ENCODE data around the gene FXR1. TPM values are rescaled to one million over a fixed set of nuclear protein-coding genes. Genes with fewer than 3 reads are reported as not detected.
"Not testable (repeated sequence)": the region's sequence is repeated elsewhere in the genome, so short reads cannot be mapped to it uniquely, and the experiment has no call there.

FXR1 gene
- total RNA-seq (211 TPM), polyA plus RNA-seq (104 TPM)

- peak; percentile 82 for DNase-seq (ENCODE audit: extremely low spot score)
- peak within 1 kb of the TSS; percentile 88 for H3K4me3 ChIP-seq (ENCODE audit: low read depth, low read length)
- peak within 1 kb of the TSS; percentile 96 for H3K27ac ChIP-seq (ENCODE audit: low read depth)
- H3K36me3 ChIP-seq (ENCODE audit: insufficient read depth) = no peaks in the 10 kb centered on the region
- H3K4me1 ChIP-seq (ENCODE audit: insufficient read depth) = no peaks in the 10 kb centered on the region
- under 1% methylated on average over 68 of the region's 68 CpGs for WGBS
Measured at GRCh38 chr3:180912304-180913296, at the start of gene FXR1. FXR1 (plus strand) TSS chr3:180912670; CDS start chr3:180912686, 16 bp downstream.

DNA sequence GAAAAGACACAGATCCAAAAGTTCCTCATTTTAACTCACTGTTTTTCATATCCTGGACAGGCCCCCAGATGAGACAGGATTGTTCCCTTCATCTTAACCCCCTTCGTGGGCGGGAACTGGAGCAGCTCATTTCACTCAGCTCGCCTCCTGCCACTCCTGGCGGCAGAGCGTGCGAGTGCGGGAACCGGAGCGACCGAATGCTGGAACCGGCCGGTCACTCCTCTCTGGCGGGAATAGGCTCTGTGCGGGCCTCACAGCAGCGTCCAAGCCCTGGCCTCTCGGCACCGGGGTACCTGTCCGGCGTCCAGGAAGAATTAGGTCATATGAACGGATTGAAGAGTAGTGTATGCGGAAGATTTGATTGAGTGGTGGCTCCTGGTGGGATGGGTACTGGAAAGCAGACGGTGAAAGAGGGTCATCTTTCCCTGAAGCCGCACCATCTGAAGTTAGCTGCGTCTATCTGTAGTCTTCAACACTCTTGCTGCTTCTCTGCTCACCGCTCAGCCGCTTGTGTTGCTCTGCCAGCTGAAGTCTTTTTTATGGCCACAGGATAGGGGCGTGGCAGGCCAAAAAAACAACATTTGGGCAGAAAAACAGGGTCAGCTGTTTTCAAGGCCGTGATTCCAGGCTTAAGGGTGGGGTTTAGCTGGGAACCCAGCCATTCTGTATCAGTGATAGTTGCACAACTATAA lies 42.3 kb upstream of the FXR1 start:
- Histone ChIP-seq H3K27ac (ENCODE audit: low read depth) (no peak overlapping the region), H3K36me3 (ENCODE audit: insufficient read depth) (no peaks in the 10 kb centered on the region), H3K4me1 (ENCODE audit: insufficient read depth) (no peaks in the 10 kb centered on the region), H3K4me3 (ENCODE audit: low read depth, low read length) (peak overlapping the region; percentile 43)
- DNase-seq (ENCODE audit: extremely low spot score) = no peak
- 8% methylated on average over 28 of the region's 28 CpGs for WGBS

GRCh38 chr3:180871901-180872300 lies 40.6 kb upstream of the FXR1 start:
- Histone ChIP-seq H3K4me3 (ENCODE audit: low read depth, low read length) (no peak overlapping the region), H3K4me1 (ENCODE audit: insufficient read depth) (no peaks in the 10 kb centered on the region), H3K27ac (ENCODE audit: low read depth) (no peak overlapping the region), H3K36me3 (ENCODE audit: insufficient read depth) (no peaks in the 10 kb centered on the region)
- no peak for DNase-seq (ENCODE audit: extremely low spot score)
- 14% methylated on average over 3 of the region's 3 CpGs for WGBS

DNA sequence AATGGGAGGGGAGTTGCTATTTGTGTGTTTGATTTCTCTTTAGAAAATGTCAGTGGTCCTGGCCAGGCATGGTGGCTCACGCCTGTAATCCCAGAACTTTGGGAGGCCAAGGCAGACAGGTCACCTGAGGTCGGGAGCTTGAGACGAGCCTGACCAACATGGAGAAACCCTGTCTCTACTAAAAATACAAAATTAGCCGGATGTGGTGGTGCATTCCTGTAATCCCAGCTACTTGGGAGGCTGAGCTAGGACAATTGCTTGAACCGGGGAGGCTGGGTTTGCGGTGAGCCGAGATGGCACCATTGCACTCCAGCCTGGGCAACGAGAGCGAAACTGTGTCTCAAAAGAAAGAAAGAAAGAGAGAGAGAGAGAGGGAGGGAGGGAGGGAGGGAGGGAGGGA lies 40.0 kb upstream of the FXR1 start:
- not testable (repeated sequence) for H3K36me3 ChIP-seq (ENCODE audit: insufficient read depth); DNase-seq (ENCODE audit: extremely low spot score); H3K4me3 ChIP-seq (ENCODE audit: low read depth, low read length); H3K4me1 ChIP-seq (ENCODE audit: insufficient read depth); H3K27ac ChIP-seq (ENCODE audit: low read depth)
- 84% methylated on average over 9 of the region's 9 CpGs for WGBS

DNA sequence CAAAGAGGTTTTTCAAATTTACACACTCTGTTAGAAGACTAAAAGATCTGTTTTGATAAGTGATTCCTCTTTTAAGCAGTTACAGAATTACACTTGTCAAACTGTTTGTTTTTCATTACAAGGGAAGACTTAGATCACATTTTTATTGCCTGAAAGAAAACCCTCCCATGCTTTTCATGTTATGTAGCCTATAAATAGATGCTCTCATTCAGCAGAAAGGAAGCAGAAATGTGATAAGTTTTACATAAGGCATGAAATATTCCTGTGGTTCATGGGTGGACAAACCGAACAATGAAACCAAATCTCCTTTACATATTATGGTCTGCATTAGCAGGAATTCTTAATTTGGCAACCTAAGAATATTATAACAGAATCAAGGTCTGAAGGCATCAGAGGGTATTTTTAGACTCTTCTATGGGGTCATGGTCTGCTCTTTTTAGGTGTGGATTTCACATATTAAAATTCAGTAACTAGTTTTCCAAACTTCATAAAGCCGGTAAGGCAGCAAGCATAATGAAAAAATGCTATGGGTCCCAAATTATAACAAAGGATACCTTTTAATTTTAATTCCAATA lies 37.3 kb upstream of the FXR1 start:
- H3K36me3 ChIP-seq (ENCODE audit: insufficient read depth) = no peaks in the 10 kb centered on the region
- H3K27ac ChIP-seq (ENCODE audit: low read depth) = no peak overlapping the region
- no peak for DNase-seq (ENCODE audit: extremely low spot score)
- whole genome bisulfite sequencing = 56% methylated on average over 2 of the region's 2 CpGs
- H3K4me3 ChIP-seq (ENCODE audit: low read depth, low read length) = no peak overlapping the region
- no peaks in the 10 kb centered on the region for H3K4me1 ChIP-seq (ENCODE audit: insufficient read depth)

GRCh38 chr3:180881065-180881801 lies 31.2 kb upstream of the FXR1 start:
- WGBS = 86% methylated on average over 15 of the region's 15 CpGs
- Histone ChIP-seq H3K27ac (ENCODE audit: low read depth) (no peak overlapping the region), H3K4me1 (ENCODE audit: insufficient read depth) (no peaks in the 10 kb centered on the region), H3K4me3 (ENCODE audit: low read depth, low read length) (no peak overlapping the region), H3K36me3 (ENCODE audit: insufficient read depth) (no peaks in the 10 kb centered on the region)
- no peak for DNase-seq (ENCODE audit: extremely low spot score)

GRCh38 chr3:180882115-180882514 lies 30.4 kb upstream of the FXR1 start:
- Histone ChIP-seq H3K27ac (ENCODE audit: low read depth) (no peak overlapping the region), H3K4me3 (ENCODE audit: low read depth, low read length) (no peak overlapping the region), H3K4me1 (ENCODE audit: insufficient read depth) (no peaks in the 10 kb centered on the region), H3K36me3 (ENCODE audit: insufficient read depth) (no peaks in the 10 kb centered on the region)
- no peak for DNase-seq (ENCODE audit: extremely low spot score)
- 82% methylated on average over 4 of the region's 4 CpGs for WGBS

- no peaks in the 10 kb centered on the region for H3K36me3 ChIP-seq (ENCODE audit: insufficient read depth)
- no peak overlapping the region for H3K27ac ChIP-seq (ENCODE audit: low read depth)
- no peak for DNase-seq (ENCODE audit: extremely low spot score)
- no peak overlapping the region for H3K4me3 ChIP-seq (ENCODE audit: low read depth, low read length)
- 82% methylated on average over 6 of the region's 6 CpGs for WGBS
- H3K4me1 ChIP-seq (ENCODE audit: insufficient read depth) = no peaks in the 10 kb centered on the region
Measured at GRCh38 chr3:180888992-180889560, 23.4 kb upstream of the FXR1 start.

DNA sequence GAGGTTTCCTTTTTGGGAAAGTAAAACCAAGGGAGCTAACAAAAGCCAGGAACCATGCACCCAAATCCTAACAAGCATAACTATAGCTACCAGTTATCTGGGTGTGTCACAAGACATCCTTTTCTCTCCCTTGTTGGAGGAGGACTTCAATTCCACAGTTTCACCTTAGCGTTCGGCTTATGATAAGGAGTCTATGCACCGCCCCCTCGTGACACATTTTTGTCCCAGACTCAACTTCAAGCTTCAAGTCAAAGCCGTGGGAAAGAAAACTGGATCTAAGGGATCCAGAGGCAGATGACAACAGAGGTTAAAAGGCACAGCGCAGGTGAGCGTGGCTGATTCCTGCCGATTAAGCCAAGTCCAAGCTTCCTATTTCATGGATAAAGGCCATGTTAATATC lies 13.9 kb upstream of the FXR1 start:
- no peak for DNase-seq (ENCODE audit: extremely low spot score)
- 81% methylated on average over 8 of the region's 8 CpGs for WGBS

GRCh38 chr3:180909369-180910127 lies 2.9 kb upstream of the FXR1 start:
- Histone ChIP-seq H3K36me3 (ENCODE audit: insufficient read depth) (no peaks in the 10 kb centered on the region), H3K4me1 (ENCODE audit: insufficient read depth) (no peaks in the 10 kb centered on the region), H3K27ac (ENCODE audit: low read depth) (no peak overlapping the region), H3K4me3 (ENCODE audit: low read depth, low read length) (no peak overlapping the region)
- DNase-seq (ENCODE audit: extremely low spot score) = no peak
- WGBS = 69% methylated on average over 5 of the region's 5 CpGs

More for the DNA sequence above, 13.9 kb upstream of the FXR1 start:
- no peaks in the 10 kb centered on the region for H3K4me1 ChIP-seq (ENCODE audit: insufficient read depth)
- H3K27ac ChIP-seq (ENCODE audit: low read depth) = no peak overlapping the region
- H3K36me3 ChIP-seq (ENCODE audit: insufficient read depth) = no peaks in the 10 kb centered on the region
- no peak overlapping the region for H3K4me3 ChIP-seq (ENCODE audit: low read depth, low read length)

- WGBS = 85% methylated on average over 4 of the region's 4 CpGs
- Histone ChIP-seq H3K4me3 (ENCODE audit: low read depth, low read length) (no peak overlapping the region), H3K4me1 (ENCODE audit: insufficient read depth) (no peaks in the 10 kb centered on the region), H3K27ac (ENCODE audit: low read depth) (no peak overlapping the region), H3K36me3 (ENCODE audit: insufficient read depth) (no peaks in the 10 kb centered on the region)
- no peak for DNase-seq (ENCODE audit: extremely low spot score)
Measured at GRCh38 chr3:180910823-180911222, 1.6 kb upstream of the FXR1 start.

DNA sequence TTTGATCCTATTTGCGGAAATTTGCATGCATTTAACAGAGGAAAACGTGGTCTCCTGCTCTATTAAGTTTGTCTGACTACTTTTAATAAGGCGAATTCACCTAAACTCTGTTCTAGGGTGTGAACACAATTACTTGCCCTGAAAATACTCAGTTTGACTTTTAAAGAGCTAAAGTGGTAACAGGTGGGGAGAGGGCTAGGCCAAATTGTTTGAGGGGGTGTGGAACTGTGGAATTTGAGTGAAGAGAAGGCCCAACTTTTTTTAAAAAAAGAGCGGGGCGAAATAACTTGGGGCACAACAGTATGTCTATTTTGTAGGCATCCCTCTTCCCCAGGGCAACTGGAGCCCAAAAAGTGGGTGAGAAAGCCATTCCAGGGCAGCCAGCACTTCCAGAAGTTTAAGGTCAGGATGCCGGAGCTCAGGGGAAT lies 580 bp upstream of the FXR1 start:
- 32% methylated on average over 6 of the region's 6 CpGs for WGBS
- DNase-seq (ENCODE audit: extremely low spot score) = no peak
- Histone ChIP-seq H3K4me1 (ENCODE audit: insufficient read depth) (no peaks in the 10 kb centered on the region), H3K4me3 (ENCODE audit: low read depth, low read length) (peak overlapping the region; percentile 88), H3K36me3 (ENCODE audit: insufficient read depth) (no peaks in the 10 kb centered on the region), H3K27ac (ENCODE audit: low read depth) (peak overlapping the region; percentile 88)
